ENCODE measurements around the gene MAP2K5. TPM values are rescaled to one million over a fixed set of nuclear protein-coding genes. Genes with fewer than 3 reads are reported as not detected.

MAP2K5 gene
- total and polyA plus RNA-seq, 4 donors: 3.8 to 6.4 (median 5.6) TPM

- H3K9ac ChIP-seq (ENCODE audit: low read depth in 1 of 2, low read length in 2 of 2): no peak overlapping the region
- TF ChIP-seq, protein P1, sequence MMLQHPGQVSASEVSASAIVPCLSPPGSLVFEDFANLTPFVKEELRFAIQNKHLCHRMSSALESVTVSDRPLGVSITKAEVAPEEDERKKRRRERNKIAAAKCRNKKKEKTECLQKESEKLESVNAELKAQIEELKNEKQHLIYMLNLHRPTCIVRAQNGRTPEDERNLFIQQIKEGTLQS (IDR thresholded peaks at IDR 0.05): no peak
- TF ChIP-seq REST (IDR thresholded peaks at IDR 0.05) (peak; percentile 99), MAX (IDR thresholded peaks at IDR 0.05) (no peak)
- H3K36me3 ChIP-seq (ENCODE audit: control insufficient read depth in 4 of 4, insufficient read depth in 3 of 4, low read depth in 1 of 4, low read length in 3 of 4): no peaks in the 10 kb centered on the region
- peaks cover 9 to 59% (median 25%) of the 10 kb centered on the region in 4 donors for H3K4me1 ChIP-seq (ENCODE audit: control insufficient read depth in 4 of 4, insufficient read depth in 4 of 4, low read length in 3 of 4)
- no peak overlapping the region for H3K27ac ChIP-seq (ENCODE audit: low read depth in 1 of 2, low read length in 2 of 2)
- H3K4me3 ChIP-seq (ENCODE audit: low read depth in 1 of 3, low read length in 3 of 3): no peak overlapping the region
- WGBS: 10% methylated on average over 39 of the region's 39 CpGs
- H3K9me3 ChIP-seq (ENCODE audit: control insufficient read depth in 4 of 4, low read length in 3 of 4): peaks cover 0 to under 1% (median 0%) of the 10 kb centered on the region in 4 donors
- DNase-seq (ENCODE audit: low spot score): peak; percentile 71
- H3K27me3 ChIP-seq (ENCODE audit: control insufficient read depth in 4 of 4, insufficient read depth in 4 of 4, low read length in 3 of 4): peaks cover 23 to 29% (median 27%) of the 10 kb centered on the region in 4 donors
These were observed 278.7 kb downstream of the MAP2K5 start for GRCh38 chr15:67820992-67821783.

DNA sequence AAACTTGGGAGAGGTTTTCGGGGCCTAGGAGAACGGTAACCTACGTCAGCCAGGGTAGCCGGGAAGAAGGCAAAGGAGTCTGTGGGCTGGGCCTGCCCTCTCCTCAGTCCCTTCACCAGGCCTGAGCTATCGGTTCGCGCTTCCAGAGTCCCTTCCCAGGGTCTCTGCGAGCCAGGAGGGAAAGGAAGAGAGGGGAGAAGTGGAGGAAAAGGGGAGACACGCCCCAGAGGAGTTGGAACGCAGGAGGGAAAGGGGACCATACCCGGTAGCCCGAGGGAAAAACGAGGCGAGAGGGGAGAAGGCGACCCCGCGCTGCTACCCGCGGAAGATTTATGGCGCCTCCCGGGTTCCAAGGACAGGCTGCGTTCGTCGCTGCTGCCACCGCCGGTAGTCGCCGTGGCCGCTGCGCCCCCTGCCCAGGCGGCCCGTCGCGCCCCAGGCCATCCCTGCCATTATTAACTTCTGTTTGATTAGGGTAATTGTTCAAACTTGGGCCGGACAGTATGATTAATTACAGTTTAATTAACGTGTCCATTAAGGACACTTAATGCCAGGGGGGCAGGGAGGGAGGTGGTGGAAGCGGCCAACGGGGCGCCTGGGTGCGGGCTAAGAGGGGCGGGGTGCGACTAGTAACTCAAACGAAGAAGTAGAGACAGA lies 279.4 kb downstream of the MAP2K5 start:
- DNase-seq (ENCODE audit: low spot score): no peak
- Histone ChIP-seq H3K4me1 (ENCODE audit: control insufficient read depth in 4 of 4, insufficient read depth in 4 of 4, low read length in 3 of 4) (peaks cover 9 to 65% (median 25%) of the 10 kb centered on the region in 4 donors), H3K27ac (ENCODE audit: low read depth in 1 of 2, low read length in 2 of 2) (no peak overlapping the region), H3K27me3 (ENCODE audit: control insufficient read depth in 4 of 4, insufficient read depth in 4 of 4, low read length in 3 of 4) (peaks cover 26 to 30% (median 28%) of the 10 kb centered on the region in 4 donors), H3K9me3 (ENCODE audit: control insufficient read depth in 4 of 4, low read length in 3 of 4) (peaks cover 0 to 3% (median 0%) of the 10 kb centered on the region in 4 donors), H3K4me3 (ENCODE audit: low read depth in 1 of 3, low read length in 3 of 3) (no peak overlapping the region), H3K36me3 (ENCODE audit: control insufficient read depth in 4 of 4, insufficient read depth in 3 of 4, low read depth in 1 of 4, low read length in 3 of 4) (no peaks in the 10 kb centered on the region), H3K9ac (ENCODE audit: low read depth in 1 of 2, low read length in 2 of 2) (no peak overlapping the region)
- WGBS: 6% methylated on average over 43 of the region's 43 CpGs
- TF ChIP-seq REST (IDR thresholded peaks at IDR 0.05): no peak
- no peak for TF ChIP-seq GABPA (IDR thresholded peaks at IDR 0.05 in 1 of 2, conservative IDR thresholded peaks at IDR 0.05 in 1 of 2)
- TF ChIP-seq ZBTB33 (IDR thresholded peaks at IDR 0.05): no peak
- TF ChIP-seq SP1 (IDR thresholded peaks at IDR 0.05): no peak
- TF ChIP-seq EGR1 (IDR thresholded peaks at IDR 0.05; ENCODE audit: low read depth in 2 of 2): no peak
- no peak for TF ChIP-seq TAF1 (conservative IDR thresholded peaks at IDR 0.05)
- TF ChIP-seq JUND (IDR thresholded peaks at IDR 0.05): no peak
- TF ChIP-seq RXRA (IDR thresholded peaks at IDR 0.05): no peak
- no peak for TF ChIP-seq NR2F2 (IDR thresholded peaks at IDR 0.05)
- TF ChIP-seq, protein P2, sequence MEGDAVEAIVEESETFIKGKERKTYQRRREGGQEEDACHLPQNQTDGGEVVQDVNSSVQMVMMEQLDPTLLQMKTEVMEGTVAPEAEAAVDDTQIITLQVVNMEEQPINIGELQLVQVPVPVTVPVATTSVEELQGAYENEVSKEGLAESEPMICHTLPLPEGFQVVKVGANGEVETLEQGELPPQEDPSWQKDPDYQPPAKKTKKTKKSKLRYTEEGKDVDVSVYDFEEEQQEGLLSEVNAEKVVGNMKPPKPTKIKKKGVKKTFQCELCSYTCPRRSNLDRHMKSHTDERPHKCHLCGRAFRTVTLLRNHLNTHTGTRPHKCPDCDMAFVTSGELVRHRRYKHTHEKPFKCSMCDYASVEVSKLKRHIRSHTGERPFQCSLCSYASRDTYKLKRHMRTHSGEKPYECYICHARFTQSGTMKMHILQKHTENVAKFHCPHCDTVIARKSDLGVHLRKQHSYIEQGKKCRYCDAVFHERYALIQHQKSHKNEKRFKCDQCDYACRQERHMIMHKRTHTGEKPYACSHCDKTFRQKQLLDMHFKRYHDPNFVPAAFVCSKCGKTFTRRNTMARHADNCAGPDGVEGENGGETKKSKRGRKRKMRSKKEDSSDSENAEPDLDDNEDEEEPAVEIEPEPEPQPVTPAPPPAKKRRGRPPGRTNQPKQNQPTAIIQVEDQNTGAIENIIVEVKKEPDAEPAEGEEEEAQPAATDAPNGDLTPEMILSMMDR (IDR thresholded peaks at IDR 0.05; ENCODE audit: low read depth, low read length, missing input control): no peak
- TF ChIP-seq FOXA2 (IDR thresholded peaks at IDR 0.05): no peak
- no peak for TF ChIP-seq HNF4A (conservative IDR thresholded peaks at IDR 0.05)
- TF ChIP-seq MAX (IDR thresholded peaks at IDR 0.05): no peak
- TF ChIP-seq FOXA1 (IDR thresholded peaks at IDR 0.05): no peak

All from liver (tissue), 9 donors.